GM23338 (cell line): ENCODE data around the gene S100P. TPM values are rescaled to one million over a fixed set of nuclear protein-coding genes. Genes with fewer than 3 reads are reported as not detected.

Experiments
- ATAC-seq: fragments of 200-7000 bp; cut with Tn5 transposase; 3 replicates; pipeline ENCODE4 v1.9.1; 2020
- DNase-seq: peaks from one replicate; pipeline ENCODE4 v3.0.0-alpha.2; 2015; ENCODE audit warnings: low spot score
- H2AFZ ChIP-seq: fragments of 200-600 bp; sonication (generic); 2 replicates; pipeline ENCODE4 v1.8.0; 2016; ENCODE audit warnings: antibody characterized with exemption, mild to moderate bottlenecking, moderate library complexity
- H3F3A ChIP-seq: fragments of 200-600 bp; sonication (generic); replicated peaks from 2 replicates; pipeline ENCODE4 v1.8.0; 2017; ENCODE audit warnings: antibody characterized with exemption, mixed run types, low read depth
- H3K27ac ChIP-seq: fragments of 200-600 bp; sonication (generic); 2 replicates; pipeline ENCODE4 v1.6.1; 2016; ENCODE audit warnings: low read depth
- H3K27me3 ChIP-seq: fragments of 200-600 bp; sonication (generic); 2 replicates; pipeline ENCODE4 v1.8.0; 2016; ENCODE audit warnings: mild to moderate bottlenecking, mixed run types, moderate library complexity; ENCODE audit not compliant: insufficient read depth
- H3K36me3 ChIP-seq: fragments of 200-600 bp; sonication (generic); 2 replicates; pipeline ENCODE4 v1.8.0; 2016; ENCODE audit warnings: mild to moderate bottlenecking; ENCODE audit not compliant: insufficient read depth
- H3K4me1 ChIP-seq: fragments of 200-600 bp; sonication (generic); 2 replicates; pipeline ENCODE4 v1.8.0; 2016; ENCODE audit warnings: mild to moderate bottlenecking, moderate library complexity; ENCODE audit not compliant: insufficient read depth
- H3K4me2 ChIP-seq: fragments of 200-600 bp; sonication (generic); 2 replicates; pipeline ENCODE4 v1.7.1; 2017; ENCODE audit warnings: mixed run types
- H3K4me3 ChIP-seq: fragments of 200-600 bp; sonication (generic); 2 replicates; pipeline ENCODE4 v1.6.1; 2016; ENCODE audit warnings: mixed run types
- H3K79me2 ChIP-seq: fragments of 200-600 bp; sonication (generic); replicated peaks from 2 replicates; pipeline ENCODE4 v1.8.0; 2017; ENCODE audit warnings: mild to moderate bottlenecking; ENCODE audit not compliant: insufficient read depth
- H3K9me2 ChIP-seq: fragments of 200-600 bp; sonication (generic); 2 replicates; pipeline ENCODE4 v1.8.0; 2017; ENCODE audit not compliant: insufficient read depth
- H4K20me1 ChIP-seq: fragments of 200-600 bp; sonication (generic); replicated peaks from 2 replicates; pipeline ENCODE4 v1.8.0; 2017; ENCODE audit warnings: mild to moderate bottlenecking; ENCODE audit not compliant: insufficient read depth
- H3K27ac Mint-ChIP-seq: 2 replicates; pipeline ENCODE4 v1.8.0; 2020; ENCODE audit warnings: inconsistent platforms, mild to moderate bottlenecking, moderate library complexity, mixed read lengths
- H3K27me3 Mint-ChIP-seq: 3 replicates; pipeline ENCODE4 v1.8.0; 2022; ENCODE audit warnings: low read depth, mild to moderate bottlenecking, moderate library complexity, mixed read lengths, inconsistent platforms; ENCODE audit not compliant: insufficient read depth, poor library complexity
- H3K36me3 Mint-ChIP-seq: 3 replicates; pipeline ENCODE4 v1.8.0; 2021; ENCODE audit warnings: low read depth, mild to moderate bottlenecking, inconsistent platforms, moderate library complexity, mixed read lengths
- H3K4me1 Mint-ChIP-seq: 3 replicates; pipeline ENCODE4 v1.8.0; 2020; ENCODE audit warnings: mild to moderate bottlenecking, inconsistent platforms, mixed read lengths
- H3K4me3 Mint-ChIP-seq: 3 replicates; pipeline ENCODE4 v1.8.0; 2021; ENCODE audit warnings: moderate library complexity, mild to moderate bottlenecking, inconsistent platforms, mixed read lengths
- H3K9me3 Mint-ChIP-seq: 3 replicates; pipeline ENCODE4 v1.8.0; 2020; ENCODE audit warnings: moderate library complexity, mild to moderate bottlenecking, inconsistent platforms, mixed read lengths
- CREB1 ChIP-seq: fragments of 250-450 bp; sonication (Bioruptor Pico); IDR thresholded peaks from 2 replicates; pipeline ENCODE4 v1.5.0; 2020; ENCODE audit warnings: low read depth, mild to moderate bottlenecking, moderate library complexity
- CTCF ChIP-seq, 2 experiments: fragments of 200-600 bp in 1 of 2; sonication (generic) in 1 of 2; conservative IDR thresholded peaks; 2 replicates each; pipeline versions ENCODE4 v1.5.1 to v1.6.1; 2016 to 2017; ENCODE audit warnings: antibody characterized with exemption in 2 of 2, low read depth in 2 of 2, mild to moderate bottlenecking in 2 of 2, moderate library complexity in 1 of 2
- ETS1 ChIP-seq: IDR thresholded peaks from 2 replicates; pipeline ENCODE4 v1.6.1; 2016; ENCODE audit warnings: antibody characterized with exemption
- EZH2 ChIP-seq: fragments of 200-600 bp; sonication (generic); IDR thresholded peaks from one replicate; pipeline ENCODE4 v1.8.0; 2017; ENCODE audit warnings: antibody characterized with exemption, mild to moderate bottlenecking, low read depth; ENCODE audit not compliant: unreplicated experiment
- EZH2phosphoT487 ChIP-seq: fragments of 200-600 bp; sonication (generic); IDR thresholded peaks from one replicate; pipeline ENCODE4 v1.8.1; 2018; ENCODE audit warnings: antibody characterized with exemption; ENCODE audit not compliant: unreplicated experiment
- JUNB ChIP-seq: IDR thresholded peaks from one replicate; pipeline ENCODE4 v1.6.1; 2016; ENCODE audit warnings: antibody characterized with exemption; ENCODE audit not compliant: unreplicated experiment
- NANOG ChIP-seq: IDR thresholded peaks from 2 replicates; pipeline ENCODE4 v1.6.1; 2016; ENCODE audit warnings: antibody characterized with exemption, borderline replicate concordance
- POLR2AphosphoS5 ChIP-seq: IDR thresholded peaks from 2 replicates; pipeline ENCODE4 v1.6.1; 2016; ENCODE audit warnings: antibody characterized with exemption, low read depth
- REST ChIP-seq: IDR thresholded peaks from one replicate; pipeline ENCODE4 v1.6.1; 2018; ENCODE audit warnings: antibody characterized with exemption; ENCODE audit not compliant: unreplicated experiment
- STAT1 ChIP-seq: IDR thresholded peaks from one replicate; pipeline ENCODE4 v1.6.1; 2016; ENCODE audit warnings: antibody characterized with exemption; ENCODE audit not compliant: unreplicated experiment
- ZNF114 ChIP-seq: fragments of 250-450 bp; sonication (Bioruptor Pico); IDR thresholded peaks from 2 replicates; pipeline ENCODE4 v1.5.0; 2020; ENCODE audit warnings: mild to moderate bottlenecking, moderate library complexity
- ZNF331 ChIP-seq: fragments of 250-450 bp; sonication (Bioruptor Pico); IDR thresholded peaks from 2 replicates; pipeline ENCODE4 v1.5.0; 2020; ENCODE audit warnings: low read depth, mild to moderate bottlenecking, moderate library complexity
- polyA plus RNA-seq: library from polyadenylated mRNA; unstranded; fragments of >200 nt; fragmentation: Nextera tagmentation; extraction: Ambion mirVana; gene quantifications from 2 replicates; pipeline ENCODE4 v1.2.1, GENCODE V29; 2016
- total RNA-seq: library from RNA; depleted of rRNA; stranded (reverse); fragments of >200 nt; shearing (Covaris generic); gene quantifications from 2 replicates; pipeline ENCODE4 v1.2.3, GENCODE V29; 2014
- TF ChIP-seq, protein P1 (sequence below): fragments of 250-450 bp; sonication (Bioruptor Pico); IDR thresholded peaks from 2 replicates; pipeline ENCODE4 v1.5.0; 2020; ENCODE audit warnings: mild to moderate bottlenecking, moderate library complexity

Gene S100P
- total and polyA plus RNA-seq, 2 experiments from 2014 or later, result 0.32 TPM; not detected in 1

GRCh38 chr4:6671648-6672047, 22.0 kb upstream of the S100P start:
- peaks cover 5% of the 10 kb centered on the region; the same call in 2 of the 3 replicates for H3K9me3 Mint-ChIP-seq
- Histone ChIP-seq H3K4me1 (peaks cover 20% of the 10 kb centered on the region), H4K20me1 (peaks cover 18% of the 10 kb centered on the region), H3K9me2 (no peaks in the 10 kb centered on the region), H3K27me3 (no peaks in the 10 kb centered on the region), H3K36me3 (peaks cover 5% of the 10 kb centered on the region; the same call in 1 of the 2 replicates), H3K4me3 (no peak overlapping the region), H3K27ac (no peak overlapping the region), H3F3A (no peaks in the 10 kb centered on the region), H3K4me2 (no peak overlapping the region), H3K79me2 (peaks cover 23% of the 10 kb centered on the region), H2AFZ (no peak overlapping the region)
- DNase-seq, result no peak
- peaks cover 26% of the 10 kb centered on the region for H3K4me1 Mint-ChIP-seq
- H3K4me3 Mint-ChIP-seq, result no peak overlapping the region
- no peak for TF ChIP-seq EZH2phosphoT487
- no peak for TF ChIP-seq ZNF114 (CRISPR knock-in tag)
- TF ChIP-seq ETS1, result no peak
- no peak for TF ChIP-seq CREB1 (CRISPR knock-in tag)
- TF ChIP-seq REST, result no peak
- TF ChIP-seq STAT1, result no peak
- TF ChIP-seq, protein P1, sequence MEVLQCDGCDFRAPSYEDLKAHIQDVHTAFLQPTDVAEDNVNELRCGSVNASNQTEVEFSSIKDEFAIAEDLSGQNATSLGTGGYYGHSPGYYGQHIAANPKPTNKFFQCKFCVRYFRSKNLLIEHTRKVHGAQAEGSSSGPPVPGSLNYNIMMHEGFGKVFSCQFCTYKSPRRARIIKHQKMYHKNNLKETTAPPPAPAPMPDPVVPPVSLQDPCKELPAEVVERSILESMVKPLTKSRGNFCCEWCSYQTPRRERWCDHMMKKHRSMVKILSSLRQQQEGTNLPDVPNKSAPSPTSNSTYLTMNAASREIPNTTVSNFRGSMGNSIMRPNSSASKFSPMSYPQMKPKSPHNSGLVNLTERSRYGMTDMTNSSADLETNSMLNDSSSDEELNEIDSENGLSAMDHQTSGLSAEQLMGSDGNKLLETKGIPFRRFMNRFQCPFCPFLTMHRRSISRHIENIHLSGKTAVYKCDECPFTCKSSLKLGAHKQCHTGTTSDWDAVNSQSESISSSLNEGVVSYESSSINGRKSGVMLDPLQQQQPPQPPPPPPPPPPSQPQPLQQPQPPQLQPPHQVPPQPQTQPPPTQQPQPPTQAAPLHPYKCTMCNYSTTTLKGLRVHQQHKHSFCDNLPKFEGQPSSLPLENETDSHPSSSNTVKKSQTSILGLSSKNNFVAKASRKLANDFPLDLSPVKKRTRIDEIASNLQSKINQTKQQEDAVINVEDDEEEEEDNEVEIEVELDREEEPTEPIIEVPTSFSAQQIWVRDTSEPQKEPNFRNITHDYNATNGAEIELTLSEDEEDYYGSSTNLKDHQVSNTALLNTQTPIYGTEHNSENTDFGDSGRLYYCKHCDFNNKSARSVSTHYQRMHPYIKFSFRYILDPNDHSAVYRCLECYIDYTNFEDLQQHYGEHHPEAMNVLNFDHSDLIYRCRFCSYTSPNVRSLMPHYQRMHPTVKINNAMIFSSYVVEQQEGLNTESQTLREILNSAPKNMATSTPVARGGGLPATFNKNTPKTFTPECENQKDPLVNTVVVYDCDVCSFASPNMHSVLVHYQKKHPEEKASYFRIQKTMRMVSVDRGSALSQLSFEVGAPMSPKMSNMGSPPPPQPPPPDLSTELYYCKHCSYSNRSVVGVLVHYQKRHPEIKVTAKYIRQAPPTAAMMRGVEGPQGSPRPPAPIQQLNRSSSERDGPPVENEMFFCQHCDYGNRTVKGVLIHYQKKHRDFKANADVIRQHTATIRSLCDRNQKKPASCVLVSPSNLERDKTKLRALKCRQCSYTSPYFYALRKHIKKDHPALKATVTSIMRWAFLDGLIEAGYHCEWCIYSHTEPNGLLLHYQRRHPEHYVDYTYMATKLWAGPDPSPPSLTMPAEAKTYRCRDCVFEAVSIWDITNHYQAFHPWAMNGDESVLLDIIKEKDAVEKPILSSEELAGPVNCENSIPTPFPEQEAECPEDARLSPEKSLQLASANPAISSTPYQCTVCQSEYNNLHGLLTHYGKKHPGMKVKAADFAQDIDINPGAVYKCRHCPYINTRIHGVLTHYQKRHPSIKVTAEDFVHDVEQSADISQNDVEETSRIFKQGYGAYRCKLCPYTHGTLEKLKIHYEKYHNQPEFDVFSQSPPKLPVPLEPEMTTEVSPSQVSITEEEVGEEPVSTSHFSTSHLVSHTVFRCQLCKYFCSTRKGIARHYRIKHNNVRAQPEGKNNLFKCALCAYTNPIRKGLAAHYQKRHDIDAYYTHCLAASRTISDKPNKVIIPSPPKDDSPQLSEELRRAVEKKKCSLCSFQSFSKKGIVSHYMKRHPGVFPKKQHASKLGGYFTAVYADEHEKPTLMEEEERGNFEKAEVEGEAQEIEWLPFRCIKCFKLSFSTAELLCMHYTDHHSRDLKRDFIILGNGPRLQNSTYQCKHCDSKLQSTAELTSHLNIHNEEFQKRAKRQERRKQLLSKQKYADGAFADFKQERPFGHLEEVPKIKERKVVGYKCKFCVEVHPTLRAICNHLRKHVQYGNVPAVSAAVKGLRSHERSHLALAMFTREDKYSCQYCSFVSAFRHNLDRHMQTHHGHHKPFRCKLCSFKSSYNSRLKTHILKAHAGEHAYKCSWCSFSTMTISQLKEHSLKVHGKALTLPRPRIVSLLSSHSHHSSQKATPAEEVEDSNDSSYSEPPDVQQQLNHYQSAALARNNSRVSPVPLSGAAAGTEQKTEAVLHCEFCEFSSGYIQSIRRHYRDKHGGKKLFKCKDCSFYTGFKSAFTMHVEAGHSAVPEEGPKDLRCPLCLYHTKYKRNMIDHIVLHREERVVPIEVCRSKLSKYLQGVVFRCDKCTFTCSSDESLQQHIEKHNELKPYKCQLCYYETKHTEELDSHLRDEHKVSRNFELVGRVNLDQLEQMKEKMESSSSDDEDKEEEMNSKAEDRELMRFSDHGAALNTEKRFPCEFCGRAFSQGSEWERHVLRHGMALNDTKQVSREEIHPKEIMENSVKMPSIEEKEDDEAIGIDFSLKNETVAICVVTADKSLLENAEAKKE (CRISPR knock-in tag), result no peak
- TF ChIP-seq ZNF331, result no peak
- TF ChIP-seq JUNB, result no peak
- no peak for TF ChIP-seq POLR2AphosphoS5
- TF ChIP-seq NANOG, result no peak
- no peak for TF ChIP-seq EZH2
- no peak for TF ChIP-seq CTCF (conservative IDR thresholded peaks at IDR 0.05; ENCODE audit: low read depth in 2 of 2)
- no peak for ATAC-seq
- peaks cover 28% of the 10 kb centered on the region for H3K36me3 Mint-ChIP-seq
- H3K27ac Mint-ChIP-seq, result no peak overlapping the region
- H3K27me3 Mint-ChIP-seq, result peaks cover 17% of the 10 kb centered on the region
